ENCODE data around the gene ATAT1. TPM values are rescaled to one million over a fixed set of nuclear protein-coding genes. Genes with fewer than 3 reads are reported as not detected.

The ATAT1 gene
- polyA plus RNA-seq, 1 experiment, result 10.8 TPM

DNA sequence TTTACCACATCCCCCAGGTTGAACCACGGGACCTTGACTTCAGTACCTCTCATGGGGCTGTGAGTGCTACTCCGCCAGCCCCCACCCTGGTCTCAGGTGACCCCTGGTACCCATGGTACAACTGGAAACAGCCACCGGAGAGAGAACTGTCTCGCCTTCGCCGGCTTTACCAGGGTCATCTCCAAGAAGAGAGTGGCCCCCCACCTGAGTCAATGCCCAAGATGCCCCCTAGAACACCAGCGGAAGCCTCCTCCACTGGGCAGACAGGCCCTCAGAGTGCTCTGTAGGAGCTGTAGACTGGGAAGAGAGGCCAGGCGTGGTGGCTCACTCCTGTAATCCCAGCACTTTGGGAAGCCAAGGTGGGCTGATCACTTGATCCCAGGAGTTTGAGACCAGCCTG lies 1.2 kb upstream of the ATAT1 start:
- TF ChIP-seq, protein P1, sequence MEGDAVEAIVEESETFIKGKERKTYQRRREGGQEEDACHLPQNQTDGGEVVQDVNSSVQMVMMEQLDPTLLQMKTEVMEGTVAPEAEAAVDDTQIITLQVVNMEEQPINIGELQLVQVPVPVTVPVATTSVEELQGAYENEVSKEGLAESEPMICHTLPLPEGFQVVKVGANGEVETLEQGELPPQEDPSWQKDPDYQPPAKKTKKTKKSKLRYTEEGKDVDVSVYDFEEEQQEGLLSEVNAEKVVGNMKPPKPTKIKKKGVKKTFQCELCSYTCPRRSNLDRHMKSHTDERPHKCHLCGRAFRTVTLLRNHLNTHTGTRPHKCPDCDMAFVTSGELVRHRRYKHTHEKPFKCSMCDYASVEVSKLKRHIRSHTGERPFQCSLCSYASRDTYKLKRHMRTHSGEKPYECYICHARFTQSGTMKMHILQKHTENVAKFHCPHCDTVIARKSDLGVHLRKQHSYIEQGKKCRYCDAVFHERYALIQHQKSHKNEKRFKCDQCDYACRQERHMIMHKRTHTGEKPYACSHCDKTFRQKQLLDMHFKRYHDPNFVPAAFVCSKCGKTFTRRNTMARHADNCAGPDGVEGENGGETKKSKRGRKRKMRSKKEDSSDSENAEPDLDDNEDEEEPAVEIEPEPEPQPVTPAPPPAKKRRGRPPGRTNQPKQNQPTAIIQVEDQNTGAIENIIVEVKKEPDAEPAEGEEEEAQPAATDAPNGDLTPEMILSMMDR (IDR thresholded peaks at IDR 0.05; ENCODE audit: low read depth, low read length), result no peak
- Histone ChIP-seq H3K27me3 (ENCODE audit: control insufficient read depth, insufficient read depth, low read length) (no peaks in the 10 kb centered on the region), H3K4me3 (ENCODE audit: low read depth, low read length) (no peak overlapping the region), H3K9me3 (ENCODE audit: control insufficient read depth, insufficient read depth, low read length) (no peaks in the 10 kb centered on the region), H3K27ac (ENCODE audit: low read depth, low read length) (no peak overlapping the region)
- ChIA-PET CTCF (interaction anchor here (0.5 kb wide), 1 partner anchor 23 kb away, joined by 3 read pairs; no protein-coding TSS in a partner anchor), POLR2A (no interaction called here)
- DNase-seq (ENCODE audit: low read depth, low spot score), result no peak

DNA sequence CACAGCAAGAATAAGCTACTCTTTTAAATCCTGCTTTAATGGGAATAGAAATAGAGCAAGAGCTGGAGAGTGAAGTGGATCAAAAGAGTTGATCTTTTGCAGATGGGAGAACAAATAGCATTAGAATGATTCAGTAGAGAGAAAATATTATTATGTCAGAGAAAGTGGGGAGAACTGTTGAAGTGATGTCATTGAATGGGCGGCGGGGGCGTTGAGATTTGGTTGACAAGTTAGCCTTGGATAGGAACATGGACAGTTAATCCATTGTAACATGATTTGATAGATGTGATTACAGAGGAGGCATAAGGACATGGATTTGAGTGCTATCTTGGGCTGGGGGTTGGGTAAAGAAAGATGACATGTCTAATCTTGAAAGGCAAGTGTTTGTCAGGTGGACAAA lies 9.2 kb downstream of the ATAT1 start:
- Histone ChIP-seq H3K4me3 (ENCODE audit: low read depth, low read length) (no peak overlapping the region), H3K27me3 (ENCODE audit: control insufficient read depth, insufficient read depth, low read length) (no peaks in the 10 kb centered on the region), H3K27ac (ENCODE audit: low read depth, low read length) (no peak overlapping the region), H3K9me3 (ENCODE audit: control insufficient read depth, insufficient read depth, low read length) (peaks cover 2% of the 10 kb centered on the region; the same call in 1 of the 2 replicates)
- TF ChIP-seq, protein P1 (IDR thresholded peaks at IDR 0.05; ENCODE audit: low read depth, low read length), result no peak
- ChIA-PET POLR2A (no interaction called here), CTCF (no interaction called here)
- no peak for DNase-seq (ENCODE audit: low read depth, low spot score)

DNA sequence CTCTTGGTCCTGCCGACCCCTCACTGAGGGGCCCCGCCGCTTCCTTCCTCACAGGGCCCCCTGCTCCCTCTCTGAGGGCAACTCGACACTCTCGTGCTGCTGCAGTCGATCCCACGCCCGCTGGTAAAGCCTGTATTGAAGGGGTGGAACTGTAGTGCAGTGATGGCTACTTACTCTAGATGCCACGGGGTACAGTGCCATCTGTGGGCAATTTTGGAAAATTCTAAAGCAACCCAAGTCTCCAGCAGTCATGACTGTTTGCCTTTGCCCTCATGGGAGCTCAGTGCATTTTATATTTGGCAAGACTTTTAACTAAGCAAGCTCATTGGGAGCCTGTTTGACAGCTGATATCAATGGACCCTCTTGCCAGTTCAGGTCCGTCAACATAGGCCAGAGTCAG lies 13.8 kb downstream of the ATAT1 start:
- H3K4me3 ChIP-seq (ENCODE audit: low read depth, low read length), result no peak overlapping the region
- peaks cover 2% of the 10 kb centered on the region; the same call in 1 of the 2 replicates for H3K9me3 ChIP-seq (ENCODE audit: control insufficient read depth, insufficient read depth, low read length)
- no peaks in the 10 kb centered on the region for H3K27me3 ChIP-seq (ENCODE audit: control insufficient read depth, insufficient read depth, low read length)
- CTCF ChIA-PET, result interaction anchor here (1.1 kb wide), 1 partner anchor 447 kb away, joined by 3 read pairs; no protein-coding TSS in a partner anchor
- POLR2A ChIA-PET, result no interaction called here
- no peak overlapping the region for H3K27ac ChIP-seq (ENCODE audit: low read depth, low read length)
- TF ChIP-seq, protein P1 (IDR thresholded peaks at IDR 0.05; ENCODE audit: low read depth, low read length), result no peak
- DNase-seq (ENCODE audit: low read depth, low spot score), result no peak

DNA sequence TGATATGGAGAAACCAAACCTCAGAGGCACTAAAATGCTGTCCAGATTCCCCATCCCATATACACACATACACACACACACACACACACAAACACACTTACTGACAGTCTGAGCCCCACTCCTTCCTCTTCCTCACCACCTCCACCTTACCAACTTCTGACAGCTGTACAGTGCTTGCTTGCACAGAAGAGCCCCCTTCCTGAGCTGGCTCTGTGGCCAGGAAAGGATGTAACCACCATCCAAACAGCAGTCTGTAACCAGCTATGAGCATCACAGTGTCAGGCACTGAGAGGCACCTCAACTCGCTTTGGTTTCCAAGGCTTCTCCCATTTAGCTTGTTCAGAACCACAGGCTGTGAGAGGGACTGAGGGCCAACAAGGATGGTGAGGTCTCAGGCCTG lies 14.4 kb downstream of the ATAT1 start:
- Histone ChIP-seq H3K27me3 (ENCODE audit: control insufficient read depth, insufficient read depth, low read length) (no peaks in the 10 kb centered on the region), H3K9me3 (ENCODE audit: control insufficient read depth, insufficient read depth, low read length) (peaks cover 2% of the 10 kb centered on the region; the same call in 1 of the 2 replicates), H3K27ac (ENCODE audit: low read depth, low read length) (no peak overlapping the region), H3K4me3 (ENCODE audit: low read depth, low read length) (no peak overlapping the region)
- POLR2A ChIA-PET, result interaction anchor here (0.7 kb wide), 1 partner anchor 10 kb away, joined by 3 read pairs; no protein-coding TSS in a partner anchor
- TF ChIP-seq, protein P1 (IDR thresholded peaks at IDR 0.05; ENCODE audit: low read depth, low read length), result no peak
- CTCF ChIA-PET, result interaction anchor here (0.6 to 1.1 kb wide), 2 partner anchors 18 to 446 kb away, joined by 3 read pairs; no protein-coding TSS in a partner anchor
- no peak for DNase-seq (ENCODE audit: low read depth, low spot score)

DNA sequence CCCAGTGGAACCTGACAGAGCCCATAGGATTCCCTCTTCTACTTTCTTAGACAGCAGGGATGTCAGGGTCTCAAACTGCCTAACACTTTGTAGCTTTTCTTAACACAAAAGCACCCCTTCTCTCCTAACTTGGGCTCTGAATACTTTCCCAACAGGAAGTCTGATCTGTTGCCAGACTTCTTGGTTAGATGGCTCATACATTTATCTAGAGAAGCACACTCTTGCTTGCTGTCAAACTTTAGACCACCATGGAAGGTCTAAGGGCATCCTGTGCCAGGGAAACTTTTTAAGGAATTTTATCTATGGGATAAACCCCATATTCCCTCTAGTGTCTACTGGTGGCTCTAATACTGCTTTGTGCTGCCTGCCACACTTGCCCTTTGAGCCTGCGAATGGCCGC lies 17.0 kb downstream of the ATAT1 start:
- POLR2A ChIA-PET, result no interaction called here
- Histone ChIP-seq H3K4me3 (ENCODE audit: low read depth, low read length) (no peak overlapping the region), H3K9me3 (ENCODE audit: control insufficient read depth, insufficient read depth, low read length) (peaks cover 2% of the 10 kb centered on the region; the same call in 1 of the 2 replicates), H3K27ac (ENCODE audit: low read depth, low read length) (no peak overlapping the region), H3K27me3 (ENCODE audit: control insufficient read depth, insufficient read depth, low read length) (no peaks in the 10 kb centered on the region)
- TF ChIP-seq, protein P1 (IDR thresholded peaks at IDR 0.05; ENCODE audit: low read depth, low read length), result no peak
- no peak for DNase-seq (ENCODE audit: low read depth, low spot score)
- CTCF ChIA-PET, result no interaction called here

Measured in AG04450 (cell line).